Sigmoid colon (tissue), 7 donors: ENCODE results near the gene MFF. TPM values are rescaled to one million over a fixed set of nuclear protein-coding genes. Genes with fewer than 3 reads are reported as not detected.
"Not testable (repeated sequence)": the region's sequence is repeated elsewhere in the genome, so short reads cannot be mapped to it uniquely, and the experiment has no call there.

Experiments used
- DNase-seq: peaks from one replicate; pipeline ENCODE4 v3.0.0-alpha.2; 2019
- H3K27ac ChIP-seq, 4 donors: fragments of 200-600 bp; sonication (generic); one replicate each; pipeline ENCODE4 v1.5.1; 2016 to 2019; ENCODE audit warnings: mild to moderate bottlenecking in 1 of 4
- H3K27me3 ChIP-seq, 3 donors: fragments of 200-600 bp; sonication (generic); one replicate each; pipeline ENCODE4 v1.5.1; 2019; ENCODE audit warnings: mild to moderate bottlenecking in 1 of 3
- H3K36me3 ChIP-seq, 4 donors: fragments of 200-600 bp; sonication (generic); one replicate each; pipeline ENCODE4 v1.5.1; 2016 to 2019
- H3K4me1 ChIP-seq, 4 donors: fragments of 200-600 bp; sonication (generic); one replicate each; pipeline ENCODE4 v1.5.1; 2017 to 2019
- H3K4me3 ChIP-seq, 4 donors: fragments of 200-600 bp; sonication (generic); one replicate each; pipeline ENCODE4 v1.5.1; 2017 to 2019; ENCODE audit warnings: mild to moderate bottlenecking in 2 of 4, moderate library complexity in 1 of 4
- H3K9me3 ChIP-seq, 4 donors: fragments of 200-600 bp in 3 of 4; sonication (generic) in 3 of 4; one replicate each; pipeline versions ENCODE4 v1.5.1 to v1.6.1; 2013 to 2019
- CTCF ChIP-seq, 4 experiments: fragments of 450-650 bp in 3 of 4; fragments of 200-600 bp in 1 of 4; IDR thresholded peaks; one replicate each; pipeline ENCODE4 v1.5.1; 2016 to 2019; ENCODE audit warnings: antibody characterized with exemption in 4 of 4, mild to moderate bottlenecking in 3 of 4, moderate library complexity in 2 of 4
- EP300 ChIP-seq, 4 donors: sonication (generic); formaldehyde crosslinking; IDR thresholded peaks; one replicate each; pipeline ENCODE4 v1.6.1; 2017; ENCODE audit warnings: antibody characterized with exemption in 4 of 4
- POLR2A ChIP-seq, 2 donors: fragments of 450-650 bp; IDR thresholded peaks; one replicate each; pipeline ENCODE4 v1.6.1; 2016; ENCODE audit warnings: antibody characterized with exemption in 2 of 2, mild to moderate bottlenecking in 2 of 2, moderate library complexity in 2 of 2
- POLR2AphosphoS5 ChIP-seq, 4 donors: sonication (generic); formaldehyde crosslinking; IDR thresholded peaks; one replicate each; pipeline ENCODE4 v1.6.1; 2017; ENCODE audit warnings: antibody characterized with exemption in 4 of 4
- WGBS, 2 donors: extraction: QIAGEN DNeasy Blood & Tissue Kit; methylation state at CpG; one replicate each; pipeline ENCODE4 v1.1.7; 2013; 5-methylcytosine and 5-hydroxymethylcytosine counted together
- intact Hi-C: fragments of 100-400 bp; cut with DNase I; formaldehyde crosslinking; loops from one replicate; pipeline ENCODE4 v1.15.1; 2023
- polyA plus RNA-seq, 3 donors: library from polyadenylated mRNA; stranded (reverse); fragments of 200-250 nt; gene quantifications; one replicate each; pipeline ENCODE4 v1.2.3, GENCODE V29; 2013
- total RNA-seq, 4 donors: library from RNA; depleted of rRNA; stranded (reverse); fragments of >200 nt; gene quantifications; one replicate each; pipeline ENCODE4 v1.1.0, GENCODE V29; 2016
- donor health status: healthy with polysubstance abuse.
- donor health status: Bipolar disorder and iron deficiency.
- donor health status: healthy.

The MFF gene
- total and polyA plus RNA-seq, 7 donors, result 72.1 to 138 (median 109) TPM

DNA sequence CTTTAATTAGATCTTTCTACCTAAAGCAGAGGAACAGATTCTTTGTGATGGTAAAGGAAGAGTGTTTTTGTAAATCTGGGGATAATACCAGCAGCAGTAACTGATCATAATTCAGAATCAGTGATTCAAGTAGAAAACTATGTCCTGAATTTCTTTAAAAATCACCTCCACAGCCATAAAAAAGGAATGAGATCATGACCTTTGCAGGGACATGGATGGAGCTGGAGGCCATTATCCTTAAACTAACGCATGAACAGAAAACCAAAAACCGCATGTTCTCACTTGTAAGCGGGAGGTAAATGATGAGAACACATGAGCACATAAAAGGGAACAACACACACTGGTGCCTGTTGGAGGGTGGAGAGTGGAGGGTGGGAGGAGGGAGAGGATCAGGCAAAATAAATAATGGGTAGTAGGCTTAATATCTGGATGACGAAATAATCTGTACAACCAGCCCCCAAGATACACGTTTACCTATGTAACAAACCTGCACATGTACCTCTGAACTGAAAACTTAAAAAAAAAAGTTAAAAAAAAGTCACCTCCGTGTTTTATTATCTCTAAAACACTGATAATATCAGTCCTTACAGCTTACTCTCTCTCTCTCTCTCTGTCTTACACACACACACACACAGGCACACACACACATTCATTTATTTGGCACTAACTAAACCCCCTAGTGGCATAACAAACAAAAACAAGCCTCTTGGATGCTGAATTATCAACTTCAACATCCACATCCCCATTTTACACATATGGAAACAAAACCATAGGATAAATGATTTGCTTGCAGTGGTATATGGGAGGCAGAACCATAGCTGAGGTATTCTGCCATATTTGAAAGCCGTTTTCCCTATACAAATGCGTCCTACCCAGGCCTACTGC lies 52.7 kb downstream of the MFF start:
- WGBS, 2 donors, result 80 to 82% methylated on average over 8 of the region's 8 CpGs
- H3K4me3 ChIP-seq, result no peak overlapping the region
- DNase-seq, result no peak
- H3K9me3 ChIP-seq, result no peaks in the 10 kb centered on the region
- no peak overlapping the region for H3K27ac ChIP-seq
- TF ChIP-seq POLR2A (IDR thresholded peaks at IDR 0.05) (no peak), POLR2AphosphoS5 (IDR thresholded peaks at IDR 0.05) (no peak), CTCF (IDR thresholded peaks at IDR 0.05) (no peak), EP300 (IDR thresholded peaks at IDR 0.05) (no peak)
- H3K4me1 ChIP-seq, result no peaks in the 10 kb centered on the region
- H3K27me3 ChIP-seq, result peaks cover 0 to 3% (median 0%) of the 10 kb centered on the region in 3 donors
- H3K36me3 ChIP-seq, result no peaks in the 10 kb centered on the region
- intact Hi-C loops, result no loop called here

DNA sequence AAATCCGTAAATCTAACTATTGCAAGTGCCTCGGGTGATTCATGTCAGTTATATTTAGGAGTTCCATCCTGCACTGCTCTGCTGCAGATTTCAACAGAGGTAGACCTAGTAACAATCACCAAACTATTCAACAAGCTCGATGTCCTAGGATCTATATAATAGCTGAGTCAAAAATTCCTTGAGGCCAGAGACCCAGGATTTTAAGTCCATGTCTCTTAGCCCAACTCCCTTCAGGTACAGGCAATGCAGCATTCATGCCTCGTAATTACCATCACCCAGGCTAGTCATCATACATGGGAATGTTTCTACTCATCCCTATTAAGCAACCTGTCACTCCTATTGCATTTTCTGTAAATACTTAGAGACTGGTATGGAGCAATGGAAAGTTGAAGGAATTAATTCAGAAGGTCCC lies 53.3 kb downstream of the MFF start:
- H3K4me1 ChIP-seq, result no peaks in the 10 kb centered on the region

GRCh38 chr2:227379095-227379494 lies 54.0 kb downstream of the MFF start, which contains the start of gene TM4SF20:
Gene TM4SF20, minus strand, starts transcription at chr2:227379306. Its CDS starts 38 bp downstream, at chr2:227379268.
- no peak within 1 kb of the TSS for H3K4me3 ChIP-seq
- no peaks in the 10 kb centered on the region for H3K9me3 ChIP-seq
- no peak within 1 kb of the TSS for H3K27ac ChIP-seq
- 34 to 72% methylated on average over 4 of the region's 4 CpGs for WGBS, 2 donors
- DNase-seq, result no peak
- H3K36me3 ChIP-seq, result no peaks in the 10 kb centered on the region
- H3K4me1 ChIP-seq, result no peaks in the 10 kb centered on the region
- TF ChIP-seq POLR2A (IDR thresholded peaks at IDR 0.05) (no peak), CTCF (IDR thresholded peaks at IDR 0.05) (no peak), POLR2AphosphoS5 (IDR thresholded peaks at IDR 0.05) (no peak), EP300 (IDR thresholded peaks at IDR 0.05) (no peak)
- intact Hi-C loops, result no loop called here
- H3K27me3 ChIP-seq, result peaks cover 0 to 3% (median 0%) of the 10 kb centered on the region in 3 donors

More for the DNA sequence above, 53.3 kb downstream of the MFF start:
- TF ChIP-seq EP300 (IDR thresholded peaks at IDR 0.05) (no peak), CTCF (IDR thresholded peaks at IDR 0.05) (no peak), POLR2A (IDR thresholded peaks at IDR 0.05) (no peak), POLR2AphosphoS5 (IDR thresholded peaks at IDR 0.05) (no peak)
- WGBS, 2 donors, result 84 to 89% methylated on average over 4 of the region's 4 CpGs
- no peak for DNase-seq
- intact Hi-C loops, result no loop called here
- H3K9me3 ChIP-seq, result no peaks in the 10 kb centered on the region
- H3K36me3 ChIP-seq, result no peaks in the 10 kb centered on the region
- H3K27me3 ChIP-seq, result peaks cover 0 to 3% (median 0%) of the 10 kb centered on the region in 3 donors
- H3K27ac ChIP-seq, result no peak overlapping the region
- no peak overlapping the region for H3K4me3 ChIP-seq

- DNase-seq, intact Hi-C loops: not testable (repeated sequence)
Measured at GRCh38 chr2:227382241-227382835, 57.3 kb downstream of the MFF start.

DNA sequence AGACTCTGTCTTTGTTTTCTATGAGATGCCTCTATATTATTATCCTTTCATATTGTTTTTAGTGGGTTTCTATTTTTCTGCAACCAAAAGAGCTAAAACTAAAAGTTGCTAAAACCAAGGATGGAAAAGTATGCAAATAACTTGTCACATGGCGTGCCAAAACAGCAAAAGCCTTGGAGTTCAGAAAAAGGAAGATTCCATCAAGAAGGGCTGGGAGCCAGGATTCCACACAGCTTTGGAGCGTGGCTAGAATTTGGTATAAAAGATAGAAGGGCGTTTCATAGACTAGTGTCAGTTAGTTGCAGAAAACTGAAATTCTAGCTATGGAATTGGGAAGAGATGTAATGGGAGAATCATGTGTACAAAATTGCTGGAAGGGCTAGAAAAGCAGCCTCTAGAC lies 58.6 kb downstream of the MFF start:
- no peak overlapping the region for H3K27ac ChIP-seq
- 77 to 88% methylated on average over 3 of the region's 3 CpGs for WGBS, 2 donors
- no peaks in the 10 kb centered on the region for H3K27me3 ChIP-seq
- TF ChIP-seq EP300 (IDR thresholded peaks at IDR 0.05), result no peak
- TF ChIP-seq CTCF (IDR thresholded peaks at IDR 0.05), result no peak
- TF ChIP-seq POLR2A (IDR thresholded peaks at IDR 0.05), result no peak
- TF ChIP-seq POLR2AphosphoS5 (IDR thresholded peaks at IDR 0.05), result no peak
- H3K4me1 ChIP-seq, result no peaks in the 10 kb centered on the region
- DNase-seq, result no peak
- H3K4me3 ChIP-seq, result no peak overlapping the region
- no peaks in the 10 kb centered on the region for H3K9me3 ChIP-seq
- intact Hi-C loops, result no loop called here
- H3K36me3 ChIP-seq, result no peaks in the 10 kb centered on the region

More at GRCh38 chr2:227382241-227382835, 57.3 kb downstream of the MFF start:
- not testable (repeated sequence) for H3K4me3 ChIP-seq, H3K36me3 ChIP-seq, H3K4me1 ChIP-seq, H3K27me3 ChIP-seq, H3K9me3 ChIP-seq, H3K27ac ChIP-seq
- WGBS, 2 donors, result 89 to 94% methylated on average over 2 of the region's 2 CpGs
